Osteoblast (primary cell): Measurements from ENCODE around the gene COBLL1. TPM values are rescaled to one million over a fixed set of nuclear protein-coding genes. Genes with fewer than 3 reads are reported as not detected.
A peak's percentile ranks its signal among the peaks of the same experiment; 100 is the strongest.

Source experiments
- DNase-seq: peaks from one replicate; pipeline ENCODE4 v3.0.0; 2011; ENCODE audit warnings: low spot score, mixed read lengths; ENCODE audit not compliant: insufficient read length; ENCODE audit errors: missing footprints
- H2AFZ ChIP-seq: 2 replicates; pipeline ENCODE4 v1.6.0; 2011; ENCODE audit warnings: mild to moderate bottlenecking, low read length
- H3K27ac ChIP-seq: 2 replicates; pipeline ENCODE4 v1.5.1; 2011; ENCODE audit warnings: mild to moderate bottlenecking, low read depth, low read length, moderate library complexity
- H3K27me3 ChIP-seq: 2 replicates; pipeline ENCODE4 v1.6.0; 2012; ENCODE audit warnings: mild to moderate bottlenecking, control low read depth, inconsistent platforms, low read length, moderate library complexity; ENCODE audit not compliant: insufficient read depth
- H3K36me3 ChIP-seq: 2 replicates; pipeline ENCODE4 v1.5.1; 2011; ENCODE audit warnings: mild to moderate bottlenecking, low read length, control low read depth, moderate library complexity; ENCODE audit not compliant: insufficient read depth
- H3K4me1 ChIP-seq: 2 replicates; pipeline ENCODE4 v1.5.1; 2011; ENCODE audit warnings: mild to moderate bottlenecking, low read length, control low read depth, moderate library complexity; ENCODE audit not compliant: insufficient read depth
- H3K4me2 ChIP-seq: 2 replicates; pipeline ENCODE4 v1.6.0; 2011; ENCODE audit warnings: mild to moderate bottlenecking, low read length; ENCODE audit not compliant: insufficient read depth
- H3K4me3 ChIP-seq: fragments of 200-600 bp; sonication (generic); 3 replicates; pipeline ENCODE4 v1.5.1; 2012; ENCODE audit warnings: mild to moderate bottlenecking, low read length, inconsistent platforms; ENCODE audit not compliant: insufficient read depth
- H3K79me2 ChIP-seq: 2 replicates; pipeline ENCODE4 v1.6.0; 2012; ENCODE audit warnings: mild to moderate bottlenecking, low read length, control low read depth, inconsistent platforms; ENCODE audit not compliant: insufficient read depth
- H3K9me3 ChIP-seq: 2 replicates; pipeline ENCODE4 v1.5.1; 2011; ENCODE audit warnings: low read depth, low read length, control low read depth
- H4K20me1 ChIP-seq: 2 replicates; pipeline ENCODE4 v1.6.0; 2012; ENCODE audit warnings: mild to moderate bottlenecking, low read length, control low read depth; ENCODE audit not compliant: insufficient read depth
- total RNA-seq: library from RNA; depleted of rRNA; stranded (reverse); fragments of >200 nt; gene quantifications from 2 replicates; pipeline ENCODE4 v1.2.3, GENCODE V29; 2012
- TF ChIP-seq, protein P1 (sequence below): IDR thresholded peaks from 2 replicates; pipeline ENCODE4 v1.5.1; 2011; ENCODE audit warnings: mild to moderate bottlenecking, low read depth, low read length, moderate library complexity; ENCODE audit errors: extremely low read depth

Gene COBLL1
- total RNA-seq, 1 donor: 10.9 TPM

DNA sequence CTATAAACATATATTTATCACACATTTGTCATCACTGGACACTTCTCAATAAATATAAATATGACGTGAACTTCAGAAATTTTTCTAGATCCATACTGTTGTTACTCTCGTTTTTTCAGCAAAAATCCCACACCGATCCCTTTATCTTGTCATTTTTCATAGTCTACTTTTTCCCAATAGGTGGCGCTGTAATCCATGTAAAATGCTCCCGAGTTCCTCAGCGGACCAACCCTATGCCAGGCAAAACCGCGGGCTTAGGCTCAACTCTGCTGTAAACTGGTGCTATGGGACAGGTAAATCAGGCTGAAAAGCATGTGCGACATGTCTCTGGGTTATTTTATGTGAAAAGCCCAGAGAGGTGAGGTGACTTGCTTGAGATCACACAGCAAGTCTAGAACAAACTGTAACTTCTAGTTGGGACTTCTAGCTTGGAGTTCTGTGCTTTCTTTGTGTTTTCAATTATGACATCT is 104.0 kb downstream of the COBLL1 start:
- no peaks in the 10 kb centered on the region for H3K9me3 ChIP-seq
- no peaks in the 10 kb centered on the region for H3K79me2 ChIP-seq
- TF ChIP-seq, protein P1, sequence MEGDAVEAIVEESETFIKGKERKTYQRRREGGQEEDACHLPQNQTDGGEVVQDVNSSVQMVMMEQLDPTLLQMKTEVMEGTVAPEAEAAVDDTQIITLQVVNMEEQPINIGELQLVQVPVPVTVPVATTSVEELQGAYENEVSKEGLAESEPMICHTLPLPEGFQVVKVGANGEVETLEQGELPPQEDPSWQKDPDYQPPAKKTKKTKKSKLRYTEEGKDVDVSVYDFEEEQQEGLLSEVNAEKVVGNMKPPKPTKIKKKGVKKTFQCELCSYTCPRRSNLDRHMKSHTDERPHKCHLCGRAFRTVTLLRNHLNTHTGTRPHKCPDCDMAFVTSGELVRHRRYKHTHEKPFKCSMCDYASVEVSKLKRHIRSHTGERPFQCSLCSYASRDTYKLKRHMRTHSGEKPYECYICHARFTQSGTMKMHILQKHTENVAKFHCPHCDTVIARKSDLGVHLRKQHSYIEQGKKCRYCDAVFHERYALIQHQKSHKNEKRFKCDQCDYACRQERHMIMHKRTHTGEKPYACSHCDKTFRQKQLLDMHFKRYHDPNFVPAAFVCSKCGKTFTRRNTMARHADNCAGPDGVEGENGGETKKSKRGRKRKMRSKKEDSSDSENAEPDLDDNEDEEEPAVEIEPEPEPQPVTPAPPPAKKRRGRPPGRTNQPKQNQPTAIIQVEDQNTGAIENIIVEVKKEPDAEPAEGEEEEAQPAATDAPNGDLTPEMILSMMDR: peak; percentile 77
- no peak overlapping the region for H2AFZ ChIP-seq
- no peaks in the 10 kb centered on the region for H4K20me1 ChIP-seq
- no peak overlapping the region for H3K27ac ChIP-seq
- no peaks in the 10 kb centered on the region for H3K27me3 ChIP-seq
- DNase-seq: no peak
- peak overlapping the region; percentile 30 for H3K4me3 ChIP-seq
- no peaks in the 10 kb centered on the region for H3K36me3 ChIP-seq
- H3K4me2 ChIP-seq: peak overlapping the region; percentile 72
- peaks cover 11% of the 10 kb centered on the region for H3K4me1 ChIP-seq

DNA sequence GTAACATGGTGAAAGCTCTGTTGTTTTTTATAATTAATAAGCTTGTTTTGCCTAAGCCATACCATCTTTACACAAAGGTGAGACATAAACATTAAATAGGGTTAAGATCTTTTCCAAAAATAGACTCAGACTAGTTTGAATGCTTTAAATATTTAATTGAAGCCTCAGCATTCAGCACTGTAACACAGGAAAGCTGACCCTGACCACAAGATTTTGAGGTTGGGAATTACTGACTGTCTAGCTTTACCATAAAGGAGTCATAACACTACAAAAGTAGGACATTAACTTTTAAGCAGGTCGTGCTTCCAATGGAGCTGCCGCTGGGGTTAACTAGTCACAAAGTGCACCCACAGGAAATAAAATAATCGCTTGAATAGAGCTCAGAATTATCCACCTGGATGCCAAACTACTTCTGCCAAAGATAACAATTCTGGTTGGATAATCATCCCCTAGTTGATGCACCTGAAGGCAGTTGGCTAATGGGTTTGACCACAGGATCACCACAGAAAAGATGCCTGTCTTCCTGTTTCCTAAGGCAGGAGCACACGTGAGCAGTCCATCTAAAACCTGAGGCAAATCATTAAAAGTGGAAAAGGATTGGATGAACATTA is 106.2 kb downstream of the COBLL1 start:
- Histone ChIP-seq H3K27ac (no peak overlapping the region), H3K4me1 (peaks cover 10% of the 10 kb centered on the region), H3K79me2 (no peaks in the 10 kb centered on the region), H3K9me3 (no peaks in the 10 kb centered on the region), H2AFZ (no peak overlapping the region), H3K4me2 (no peak overlapping the region), H3K4me3 (no peak overlapping the region), H3K27me3 (no peaks in the 10 kb centered on the region), H3K36me3 (no peaks in the 10 kb centered on the region), H4K20me1 (no peaks in the 10 kb centered on the region)
- DNase-seq: no peak
- TF ChIP-seq, protein P1: no peak

DNA sequence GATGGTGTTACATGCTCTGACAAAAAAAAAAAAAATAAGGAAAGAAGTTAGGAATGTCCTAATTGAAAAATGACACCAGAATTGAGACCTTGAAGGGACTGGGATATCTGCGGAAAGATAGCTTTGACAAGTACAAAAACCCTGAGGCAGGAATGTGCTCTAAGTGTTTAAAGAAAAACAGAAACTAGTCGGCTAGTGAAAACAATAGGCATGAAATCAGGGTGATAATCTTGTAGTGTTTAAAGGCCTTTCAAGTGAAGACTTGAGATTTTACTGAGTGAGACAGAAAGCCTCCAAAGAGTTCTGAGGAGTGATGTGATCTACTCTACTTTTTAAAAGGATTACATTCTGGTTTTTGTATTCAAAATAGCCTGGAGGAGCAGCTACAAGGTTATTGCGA is 107.4 kb downstream of the COBLL1 start:
- H3K4me2 ChIP-seq: no peak overlapping the region
- DNase-seq: no peak
- peaks cover 3% of the 10 kb centered on the region for H3K4me1 ChIP-seq
- no peak overlapping the region for H3K27ac ChIP-seq
- no peaks in the 10 kb centered on the region for H3K27me3 ChIP-seq
- H3K9me3 ChIP-seq: no peaks in the 10 kb centered on the region
- TF ChIP-seq, protein P1: no peak
- H3K36me3 ChIP-seq: no peaks in the 10 kb centered on the region
- H3K4me3 ChIP-seq: no peak overlapping the region
- no peaks in the 10 kb centered on the region for H3K79me2 ChIP-seq
- no peak overlapping the region for H2AFZ ChIP-seq
- no peaks in the 10 kb centered on the region for H4K20me1 ChIP-seq

DNA sequence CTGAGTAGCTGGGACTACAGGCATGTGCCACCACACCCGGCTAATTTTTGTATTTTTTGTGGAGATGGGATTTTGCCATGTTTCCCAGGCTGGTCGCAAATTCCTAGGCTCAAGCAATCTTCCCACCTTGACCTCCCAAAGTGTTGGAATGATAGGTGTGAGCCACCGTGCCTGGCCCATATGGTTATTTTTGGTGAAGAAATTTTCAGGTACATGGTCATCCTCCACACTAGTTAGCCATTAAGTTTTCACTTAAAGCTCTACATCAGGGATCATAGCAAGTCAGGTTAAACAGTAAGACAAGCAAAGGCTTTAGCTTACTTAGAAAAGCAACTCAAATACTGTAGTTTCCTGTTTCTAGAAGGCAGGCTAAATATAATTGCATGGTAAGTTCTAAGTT is 116.1 kb downstream of the COBLL1 start:
- TF ChIP-seq, protein P1: no peak
- H3K27ac ChIP-seq: no peak overlapping the region
- no peak for DNase-seq
- no peaks in the 10 kb centered on the region for H3K36me3 ChIP-seq
- H2AFZ ChIP-seq: no peak overlapping the region
- H3K79me2 ChIP-seq: no peaks in the 10 kb centered on the region
- no peaks in the 10 kb centered on the region for H3K9me3 ChIP-seq
- no peaks in the 10 kb centered on the region for H4K20me1 ChIP-seq
- no peaks in the 10 kb centered on the region for H3K27me3 ChIP-seq
- no peak overlapping the region for H3K4me3 ChIP-seq
- H3K4me2 ChIP-seq: no peak overlapping the region
- H3K4me1 ChIP-seq: peaks cover 4% of the 10 kb centered on the region
